SW480 (cell line): ENCODE results near the gene TNFSF10.
A peak's percentile ranks its signal among the peaks of the same experiment; 100 is the strongest.
"Not testable (repeated sequence)": the region's sequence is repeated elsewhere in the genome, so short reads cannot be mapped to it uniquely, and the experiment has no call there.

Experiments used
- DNase-seq: peaks from one replicate; pipeline ENCODE4 v3.0.0-alpha.2; 2016; ENCODE audit warnings: low spot score

TNFSF10 gene

GRCh38 chr3:172543884-172544283 is 20.7 kb upstream of the TNFSF10 start:
- no peak for DNase-seq

- no peak for DNase-seq
Observed at GRCh38 chr3:172543419-172543818, 20.2 kb upstream of the TNFSF10 start.

GRCh38 chr3:172542999-172543398 is 19.8 kb upstream of the TNFSF10 start:
- DNase-seq, result no peak

GRCh38 chr3:172541945-172542488 is 18.8 kb upstream of the TNFSF10 start:
- DNase-seq, result no peak

GRCh38 chr3:172540049-172540448 is 16.8 kb upstream of the TNFSF10 start:
- DNase-seq, result no peak

GRCh38 chr3:172539273-172539672 is 16.0 kb upstream of the TNFSF10 start:
- DNase-seq, result no peak

GRCh38 chr3:172538368-172539151 is 15.3 kb upstream of the TNFSF10 start:
- no peak for DNase-seq

- no peak for DNase-seq
Observed at GRCh38 chr3:172537507-172538158, 14.4 kb upstream of the TNFSF10 start.

- no peak for DNase-seq
Observed at GRCh38 chr3:172536993-172537419, 13.8 kb upstream of the TNFSF10 start.

GRCh38 chr3:172536505-172536904 is 13.3 kb upstream of the TNFSF10 start:
- DNase-seq, result no peak

- no peak for DNase-seq
Observed at GRCh38 chr3:172530566-172530965, 7.3 kb upstream of the TNFSF10 start.

- DNase-seq, result no peak
Observed at GRCh38 chr3:172530101-172530561, 6.9 kb upstream of the TNFSF10 start.

GRCh38 chr3:172528677-172529076 is 5.4 kb upstream of the TNFSF10 start:
- DNase-seq, result no peak

GRCh38 chr3:172527306-172527705 is 4.1 kb upstream of the TNFSF10 start:
- DNase-seq, result no peak

GRCh38 chr3:172525116-172525613 is 1.9 kb upstream of the TNFSF10 start:
- DNase-seq, result no peak

- DNase-seq, result no peak
Observed at GRCh38 chr3:172524611-172525010, 1.4 kb upstream of the TNFSF10 start.

GRCh38 chr3:172521837-172522726 is 1.1 kb downstream of the TNFSF10 start:
- DNase-seq, result not testable (repeated sequence)

- peak; percentile 78 for DNase-seq
Observed at GRCh38 chr3:172520301-172520831, 2.9 kb downstream of the TNFSF10 start.

- no peak for DNase-seq
Observed at GRCh38 chr3:172519740-172520139, 3.5 kb downstream of the TNFSF10 start.

GRCh38 chr3:172518929-172519640 is 4.1 kb downstream of the TNFSF10 start:
- no peak for DNase-seq

- no peak for DNase-seq
Observed at GRCh38 chr3:172517859-172518466, 5.3 kb downstream of the TNFSF10 start.
